H1 (cell line): Measurements from ENCODE around the gene ELP5. TPM values are rescaled to one million over a fixed set of nuclear protein-coding genes. Genes with fewer than 3 reads are reported as not detected.

ENCODE experiments used
- CBX5 ChIP-seq: fragments of 300-800, 300-1000 bp; sonication (generic); IDR thresholded peaks from 2 replicates; pipeline ENCODE4 v1.7.1; 2016; ENCODE audit warnings: antibody characterized with exemption, low read length, low read depth
- CHD1 ChIP-seq: IDR thresholded peaks from 2 replicates; pipeline ENCODE4 v1.6.1; 2012; ENCODE audit warnings: low read depth, low read length, improper control_type of control experiment
- CREB1 ChIP-seq: IDR thresholded peaks from 2 replicates; pipeline ENCODE4 v1.6.1; 2012; ENCODE audit warnings: inconsistent platforms
- FOSL1 ChIP-seq: IDR thresholded peaks from 2 replicates; pipeline ENCODE4 v1.6.1; 2011; ENCODE audit warnings: mild to moderate bottlenecking, low read depth, low read length, moderate library complexity; ENCODE audit not compliant: insufficient read depth
- GTF2F1 ChIP-seq: IDR thresholded peaks from 2 replicates; pipeline ENCODE4 v1.6.1; 2012; ENCODE audit warnings: low read depth, low read length, improper control_type of control experiment, borderline replicate concordance
- JUN ChIP-seq: IDR thresholded peaks from 2 replicates; pipeline ENCODE4 v1.6.1; 2011; ENCODE audit warnings: low read depth, mild to moderate bottlenecking, improper control_type of control experiment, low read length
- KDM4A ChIP-seq: IDR thresholded peaks from one replicate; pipeline ENCODE4 v1.7.1; 2012; ENCODE audit warnings: low read depth, mild to moderate bottlenecking, moderate library complexity, low read length, inconsistent platforms; ENCODE audit not compliant: severe bottlenecking
- MAFK ChIP-seq: IDR thresholded peaks from 2 replicates; pipeline ENCODE4 v1.6.1; 2012; ENCODE audit warnings: low read depth, mild to moderate bottlenecking, improper control_type of control experiment, low read length
- PHF8 ChIP-seq: fragments of 200-600 bp; sonication (generic); conservative IDR thresholded peaks from 2 replicates; pipeline ENCODE4 v1.7.1; 2012; ENCODE audit warnings: low read depth, mild to moderate bottlenecking, inconsistent platforms, low read length, moderate library complexity
- POLR2A ChIP-seq, 2 experiments: IDR thresholded peaks; 1 replicate in 1 of 2; 2 replicates in 1 of 2; pipeline ENCODE4 v1.6.1; 2011; ENCODE audit warnings: low read depth in 2 of 2, low read length in 2 of 2, mild to moderate bottlenecking in 2 of 2; ENCODE audit errors: control extremely low read depth in 1 of 2
- RXRA ChIP-seq: IDR thresholded peaks from 2 replicates; pipeline ENCODE4 v1.6.1; 2011; ENCODE audit warnings: low read depth, mild to moderate bottlenecking, low read length, moderate library complexity; ENCODE audit not compliant: insufficient read depth
- SIN3A ChIP-seq, 2 experiments: IDR thresholded peaks in 1 of 2; conservative IDR thresholded peaks in 1 of 2; 2 replicates each; pipeline ENCODE4 v1.6.1; 2011 to 2012; ENCODE audit warnings: low read length in 2 of 2, improper control_type of control experiment in 1 of 2, low read depth in 1 of 2, mild to moderate bottlenecking in 1 of 2
- SIRT6 ChIP-seq: IDR thresholded peaks from one replicate; pipeline ENCODE4 v1.7.1; 2012; ENCODE audit warnings: low read length, inconsistent platforms
- SIX5 ChIP-seq: IDR thresholded peaks from 2 replicates; pipeline ENCODE4 v1.6.1; 2011; ENCODE audit warnings: mild to moderate bottlenecking, low read depth, low read length
- TAF1 ChIP-seq: IDR thresholded peaks from 2 replicates; pipeline ENCODE4 v1.6.1; 2011; ENCODE audit warnings: mild to moderate bottlenecking, low read depth, low read length
- TAF7 ChIP-seq: optimal IDR thresholded peaks from 2 replicates; pipeline ENCODE3; 2011; ENCODE audit warnings: low read depth, mild to moderate bottlenecking, inconsistent platforms, low read length, moderate library complexity, borderline replicate concordance
- TCF12 ChIP-seq: IDR thresholded peaks from 2 replicates; pipeline ENCODE4 v1.6.1; 2011; ENCODE audit warnings: low read depth, mild to moderate bottlenecking, low read length
- TEAD4 ChIP-seq: IDR thresholded peaks from 2 replicates; pipeline ENCODE4 v1.6.1; 2012; ENCODE audit warnings: low read depth, low read length, inconsistent platforms, mixed read lengths
- YY1 ChIP-seq: IDR thresholded peaks from 2 replicates; pipeline ENCODE4 v1.6.1; 2011; ENCODE audit warnings: low read depth, mild to moderate bottlenecking, low read length
- polyA plus RNA-seq, 7 experiments: library from polyadenylated mRNA; depleted of rRNA in 3 of 7; stranded (reverse) in 5 of 7; unstranded in 2 of 7; fragments of >200 nt in 5 of 7; fragments of 200-250 nt in 2 of 7; gene quantifications; 1 replicate in 5 of 7; 2 replicates in 1 of 7; 4 replicates in 1 of 7; pipeline versions ENCODE4 v1.2.1 to v1.2.3, GENCODE V29; 2011 to 2013; ENCODE audit warnings: missing spikeins in 2 of 7, mixed read lengths in 2 of 7
- total RNA-seq: library from RNA; stranded (reverse); fragmentation: NEBNext Ultra II Directional; extraction: Animal tissue kit (Norgen Biotek cat#: 25700); gene quantifications from 2 replicates; pipeline ENCODE4 v1.2.1, GENCODE V29; 2021
- TF ChIP-seq, protein P1 (sequence below): IDR thresholded peaks from 2 replicates; pipeline ENCODE4 v1.6.1; 2012; ENCODE audit warnings: low read length, inconsistent platforms
- TF ChIP-seq, protein P2 (sequence below): IDR thresholded peaks from 2 replicates; pipeline ENCODE4 v1.6.1; 2012; ENCODE audit warnings: inconsistent platforms
- TF ChIP-seq, protein P3 (sequence below): IDR thresholded peaks from 2 replicates; pipeline ENCODE4 v1.6.1; 2012; ENCODE audit warnings: inconsistent platforms

ELP5 gene
- total and polyA plus RNA-seq, 2 of the 8 experiments (the other 6 are each of a cell fraction or from before 2014, with no cell fraction given): 75.4 to 107 TPM

DNA sequence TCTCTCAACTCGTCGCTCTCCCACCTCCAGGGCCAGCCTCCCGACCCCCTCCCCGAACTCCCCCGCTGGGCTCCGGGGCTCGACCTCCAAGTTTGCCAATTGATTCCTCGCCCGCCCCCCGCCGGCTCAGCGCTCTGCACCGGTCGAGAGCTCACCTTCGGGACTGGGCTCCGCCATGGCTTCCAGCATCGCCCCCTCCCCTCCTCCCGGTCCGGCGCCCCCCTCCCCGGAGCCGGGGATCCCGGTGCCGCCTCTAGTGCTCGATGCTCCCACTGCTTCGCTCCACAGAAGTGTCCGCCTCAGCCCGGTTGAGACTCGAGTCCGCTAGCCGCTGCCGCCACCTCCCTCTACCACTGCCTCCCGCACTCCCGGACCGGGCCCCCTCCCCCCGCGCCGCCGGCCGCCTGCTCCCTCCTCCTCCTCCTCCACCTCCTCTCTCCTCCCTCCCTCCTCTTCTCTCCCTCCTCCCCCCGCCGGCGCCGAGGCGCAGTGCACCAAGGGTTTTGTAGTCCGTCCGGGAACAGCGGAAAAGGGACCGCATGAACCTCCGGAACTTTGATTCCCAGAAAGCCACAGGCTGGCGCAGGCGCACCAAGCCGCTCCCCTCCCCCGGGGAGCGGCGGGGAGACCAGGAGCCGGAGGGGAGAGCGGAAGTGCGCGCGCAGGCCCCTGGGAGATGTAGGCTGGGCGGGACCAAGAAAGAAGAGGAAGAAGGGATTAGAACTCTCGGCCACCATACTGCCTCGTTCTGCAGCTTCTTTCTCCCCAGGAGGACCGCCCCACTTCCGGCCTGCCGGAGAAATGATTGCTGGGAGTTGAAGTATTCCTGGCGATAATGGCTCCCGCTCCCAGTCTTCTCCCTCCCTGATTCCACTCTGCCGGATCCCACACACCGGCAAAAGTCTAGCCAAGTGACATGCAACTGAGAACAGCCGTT, 12.7 kb upstream of the ELP5 start, which contains the start of gene PHF23 (continued):
- TF ChIP-seq TCF12 (no peak), TAF1 (peak; percentile 35; the same call in 1 of the 2 replicates), CREB1 (peak; percentile 58; the same call in 1 of the 2 replicates), SIN3A (conservative IDR thresholded peaks at IDR 0.05 in 1 of 2, IDR thresholded peaks at IDR 0.05 in 1 of 2; ENCODE audit: low read depth in 1 of 2, low read length in 2 of 2) (peak; percentile 59 to 74; a peak in 2 of 4 replicates), KDM4A (no peak), CHD1 (no peak), PHF8 (0 out of 2 replicates have a peak, but pooled peaks have one; percentile 10), SIRT6 (no peak), YY1 (peak; percentile 91), JUN (no peak), SIX5 (peak; percentile 83), GTF2F1 (no peak), POLR2A (IDR thresholded peaks at IDR 0.05; ENCODE audit: control extremely low read depth in 1 of 2, low read depth in 2 of 2, low read length in 2 of 2) (peak; percentile 27 to 36; a peak in 1 of 3 replicates), TEAD4 (no peak), CBX5 (no peak), RXRA (no peak), MAFK (no peak), FOSL1 (no peak), TAF7 (peak; percentile 24)
- TF ChIP-seq, protein P1, sequence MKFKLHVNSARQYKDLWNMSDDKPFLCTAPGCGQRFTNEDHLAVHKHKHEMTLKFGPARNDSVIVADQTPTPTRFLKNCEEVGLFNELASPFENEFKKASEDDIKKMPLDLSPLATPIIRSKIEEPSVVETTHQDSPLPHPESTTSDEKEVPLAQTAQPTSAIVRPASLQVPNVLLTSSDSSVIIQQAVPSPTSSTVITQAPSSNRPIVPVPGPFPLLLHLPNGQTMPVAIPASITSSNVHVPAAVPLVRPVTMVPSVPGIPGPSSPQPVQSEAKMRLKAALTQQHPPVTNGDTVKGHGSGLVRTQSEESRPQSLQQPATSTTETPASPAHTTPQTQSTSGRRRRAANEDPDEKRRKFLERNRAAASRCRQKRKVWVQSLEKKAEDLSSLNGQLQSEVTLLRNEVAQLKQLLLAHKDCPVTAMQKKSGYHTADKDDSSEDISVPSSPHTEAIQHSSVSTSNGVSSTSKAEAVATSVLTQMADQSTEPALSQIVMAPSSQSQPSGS: no peak
- TF ChIP-seq, protein P2, sequence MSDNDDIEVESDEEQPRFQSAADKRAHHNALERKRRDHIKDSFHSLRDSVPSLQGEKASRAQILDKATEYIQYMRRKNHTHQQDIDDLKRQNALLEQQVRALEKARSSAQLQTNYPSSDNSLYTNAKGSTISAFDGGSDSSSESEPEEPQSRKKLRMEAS: no peak; the same call in 1 of the 2 replicates
- TF ChIP-seq, protein P3, sequence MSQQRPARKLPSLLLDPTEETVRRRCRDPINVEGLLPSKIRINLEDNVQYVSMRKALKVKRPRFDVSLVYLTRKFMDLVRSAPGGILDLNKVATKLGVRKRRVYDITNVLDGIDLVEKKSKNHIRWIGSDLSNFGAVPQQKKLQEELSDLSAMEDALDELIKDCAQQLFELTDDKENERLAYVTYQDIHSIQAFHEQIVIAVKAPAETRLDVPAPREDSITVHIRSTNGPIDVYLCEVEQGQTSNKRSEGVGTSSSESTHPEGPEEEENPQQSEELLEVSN: no peak
